Raji (cell line): ENCODE data around the gene RASGRP1.

Source experiments
- POLR2A ChIP-seq: IDR thresholded peaks from 2 replicates; pipeline ENCODE4 v1.6.1; 2011; ENCODE audit warnings: low read depth, low read length, control low read depth; ENCODE audit not compliant: insufficient read depth

Gene RASGRP1

GRCh38 chr15:38507570-38507969 lies 57.0 kb downstream of the RASGRP1 start:
- TF ChIP-seq POLR2A, result no peak

GRCh38 chr15:38506997-38507396 lies 57.6 kb downstream of the RASGRP1 start:
- no peak for TF ChIP-seq POLR2A

GRCh38 chr15:38504680-38505467 lies 59.7 kb downstream of the RASGRP1 start:
- no peak for TF ChIP-seq POLR2A

- no peak for TF ChIP-seq POLR2A
These were observed 61.1 kb downstream of the RASGRP1 start for GRCh38 chr15:38503496-38503895.

- no peak for TF ChIP-seq POLR2A
These were observed 65.0 kb downstream of the RASGRP1 start for GRCh38 chr15:38499651-38500050.

GRCh38 chr15:38496151-38496550 lies 68.5 kb downstream of the RASGRP1 start:
- TF ChIP-seq POLR2A, result no peak

- TF ChIP-seq POLR2A, result no peak
These were observed 74.2 kb downstream of the RASGRP1 start for GRCh38 chr15:38490242-38490922.

GRCh38 chr15:38487378-38487777 lies 77.2 kb downstream of the RASGRP1 start:
- TF ChIP-seq POLR2A, result no peak

- no peak for TF ChIP-seq POLR2A
These were observed 77.7 kb downstream of the RASGRP1 start for GRCh38 chr15:38486936-38487335.

- no peak for TF ChIP-seq POLR2A
These were observed 82.0 kb downstream of the RASGRP1 start for GRCh38 chr15:38482572-38482971.

- TF ChIP-seq POLR2A, result no peak
These were observed 82.9 kb downstream of the RASGRP1 start for GRCh38 chr15:38481761-38482160.

- TF ChIP-seq POLR2A, result no peak
These were observed 83.5 kb downstream of the RASGRP1 start for GRCh38 chr15:38481113-38481512.

GRCh38 chr15:38479756-38480155 lies 84.9 kb downstream of the RASGRP1 start:
- no peak for TF ChIP-seq POLR2A

- no peak for TF ChIP-seq POLR2A
These were observed 85.3 kb downstream of the RASGRP1 start for GRCh38 chr15:38479266-38479665.

GRCh38 chr15:38477637-38478036 lies 87.0 kb downstream of the RASGRP1 start:
- no peak for TF ChIP-seq POLR2A

- TF ChIP-seq POLR2A, result no peak
These were observed 88.5 kb downstream of the RASGRP1 start for GRCh38 chr15:38476120-38476519.

- no peak for TF ChIP-seq POLR2A
These were observed 89.3 kb downstream of the RASGRP1 start for GRCh38 chr15:38475361-38475760.

- no peak for TF ChIP-seq POLR2A
These were observed 90.4 kb downstream of the RASGRP1 start for GRCh38 chr15:38474155-38474757.
